GM19025 (cell line): Measurements from ENCODE around the gene ATG7.
"Not testable (repeated sequence)": the region's sequence is repeated elsewhere in the genome, so short reads cannot be mapped to it uniquely, and the experiment has no call there.

Experiments used
- ATAC-seq: cut with Tn5 transposase; IDR thresholded peaks from one replicate; pipeline ENCODE4 v1.9.1; 2021; ENCODE audit warnings: mild to moderate bottlenecking, low read depth, moderate library complexity; ENCODE audit not compliant: unreplicated experiment

The ATG7 gene

DNA sequence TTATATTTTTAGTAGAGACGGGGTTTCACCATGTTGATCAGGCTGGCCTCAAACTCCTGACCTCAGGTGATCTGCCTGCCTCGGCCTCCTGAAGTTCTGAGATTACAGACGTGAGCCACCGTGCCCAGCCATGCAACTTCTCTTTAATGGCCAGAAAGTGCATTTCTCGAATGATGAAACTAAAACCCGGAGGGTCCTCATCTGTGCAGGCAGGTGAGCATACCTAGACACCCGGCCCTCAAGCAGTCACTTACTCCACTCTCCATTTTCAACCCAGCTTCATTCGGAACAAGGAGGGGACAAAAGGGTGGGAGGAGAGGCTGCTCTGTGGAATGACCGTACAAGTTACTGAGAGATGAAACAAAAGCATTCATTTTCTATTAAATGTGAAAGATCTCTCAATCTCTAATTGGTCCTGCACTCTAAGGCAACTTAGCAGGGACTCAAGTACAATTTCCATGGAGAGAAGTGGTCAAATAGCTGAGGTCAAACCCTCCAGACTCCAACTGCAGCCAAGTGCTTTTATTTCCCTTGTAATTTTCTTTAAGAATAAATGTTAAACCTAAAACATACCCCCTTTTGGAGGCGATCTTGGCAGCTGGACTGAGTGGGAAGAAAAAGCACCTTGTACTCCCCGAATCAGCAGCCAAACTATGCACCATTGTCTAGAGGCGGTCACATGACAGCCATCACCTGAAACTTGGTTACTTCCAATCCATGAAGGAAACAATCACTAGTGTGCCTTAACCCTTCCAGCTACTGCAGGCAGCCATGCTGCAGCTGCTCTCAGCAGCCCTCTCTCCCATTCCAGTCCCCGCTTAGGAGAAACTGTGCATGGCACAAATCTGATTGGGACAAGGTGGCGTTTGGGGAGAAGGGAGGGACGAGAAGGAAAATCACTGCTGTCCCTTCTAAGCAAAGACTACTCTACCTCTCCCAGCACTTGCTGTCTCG is 309.3 kb downstream of the ATG7 start:
- no peak for ATAC-seq

DNA sequence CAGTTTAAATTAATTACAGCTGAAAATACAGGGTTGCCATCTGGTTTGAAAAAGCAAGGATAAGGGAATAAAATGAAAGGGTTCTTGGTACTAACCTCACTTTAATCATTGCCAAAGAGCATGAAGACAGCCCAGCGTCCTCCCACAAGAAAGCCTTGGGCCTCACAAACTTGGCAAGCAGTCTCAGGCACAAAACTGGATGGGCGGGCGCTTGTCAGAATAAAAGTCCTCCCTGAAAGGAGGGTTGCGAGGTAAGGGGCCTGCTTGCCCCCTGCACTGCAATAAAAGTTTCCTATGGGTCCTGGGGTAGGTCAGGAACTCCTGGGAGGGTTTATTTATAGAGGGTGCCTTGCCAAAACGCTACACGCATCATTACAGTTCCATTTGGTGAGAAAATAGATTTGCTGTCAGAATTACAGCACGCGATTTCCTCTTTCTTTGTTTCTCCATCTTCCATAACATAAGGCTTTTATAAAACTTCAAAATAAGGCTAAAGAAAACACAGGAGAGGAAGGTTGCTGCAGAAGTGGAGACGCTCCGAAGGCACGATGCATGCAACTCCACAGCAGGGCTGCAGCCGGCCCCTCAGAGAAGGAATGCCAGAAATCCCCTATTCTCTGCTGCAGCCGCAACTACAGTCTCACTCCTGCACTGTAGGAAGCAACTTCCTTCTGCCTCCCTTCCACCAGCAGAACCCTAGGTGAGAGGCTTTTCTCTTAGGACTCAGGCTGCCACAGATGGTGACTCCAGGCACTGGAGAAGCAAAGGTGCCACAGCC is 310.2 kb downstream of the ATG7 start:
- no peak for ATAC-seq

DNA sequence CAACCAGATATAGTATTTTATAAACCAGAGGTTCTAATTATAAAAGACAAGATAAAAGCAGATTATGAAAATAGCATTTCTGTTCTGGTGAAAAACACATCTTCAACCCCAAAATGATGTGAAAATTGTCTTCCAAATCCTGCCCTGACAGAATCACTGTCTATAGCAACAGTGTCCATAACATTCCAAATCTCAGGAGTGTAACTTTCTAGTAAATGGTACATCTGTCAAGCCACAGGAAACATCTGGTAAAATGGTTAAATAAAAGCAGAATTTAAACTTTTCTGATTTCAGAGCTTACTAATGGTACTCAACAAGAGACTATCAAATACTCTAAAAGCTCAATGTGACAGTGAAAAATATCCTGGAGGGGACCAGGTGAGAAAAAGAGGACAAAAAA is 311.0 kb downstream of the ATG7 start:
- ATAC-seq, result no peak

DNA sequence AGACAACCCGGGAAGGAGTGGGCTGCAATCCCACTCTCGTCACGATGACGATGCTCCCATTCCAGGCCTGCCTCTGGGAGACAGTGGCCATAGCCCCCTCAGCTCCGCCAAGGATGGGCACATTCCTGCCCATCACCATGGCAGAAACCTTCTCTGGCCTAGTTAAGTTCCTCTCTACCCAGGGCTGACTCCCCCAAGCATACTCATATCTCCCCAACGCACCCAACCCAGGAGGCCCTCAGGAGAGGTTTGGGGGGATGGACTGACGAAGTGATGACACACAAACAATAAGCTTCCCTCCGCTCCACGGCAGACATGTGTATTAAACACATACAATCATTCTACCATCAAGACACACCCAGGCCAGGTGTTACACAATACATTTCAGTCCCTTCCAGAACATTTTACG is 311.4 kb downstream of the ATG7 start:
- no peak for ATAC-seq

DNA sequence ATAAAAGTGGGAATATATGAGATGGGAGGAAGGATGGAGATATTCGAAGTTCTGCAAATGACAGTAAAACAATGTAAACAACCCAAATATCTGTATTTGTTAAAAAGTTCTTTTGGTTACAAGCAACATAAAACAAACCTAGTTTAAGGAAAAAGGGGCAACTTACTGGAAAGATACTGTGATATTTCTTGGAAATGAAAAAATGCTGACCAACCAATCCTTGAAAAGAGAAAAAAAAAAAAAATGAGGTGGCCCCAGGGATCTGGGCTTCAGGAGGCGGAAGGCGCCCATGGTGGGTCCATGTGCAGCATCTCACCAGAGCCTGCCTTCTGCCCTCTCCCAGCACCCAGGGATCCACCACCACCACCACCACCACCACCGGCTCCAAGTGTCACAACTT is 312.4 kb downstream of the ATG7 start:
- ATAC-seq, result no peak

DNA sequence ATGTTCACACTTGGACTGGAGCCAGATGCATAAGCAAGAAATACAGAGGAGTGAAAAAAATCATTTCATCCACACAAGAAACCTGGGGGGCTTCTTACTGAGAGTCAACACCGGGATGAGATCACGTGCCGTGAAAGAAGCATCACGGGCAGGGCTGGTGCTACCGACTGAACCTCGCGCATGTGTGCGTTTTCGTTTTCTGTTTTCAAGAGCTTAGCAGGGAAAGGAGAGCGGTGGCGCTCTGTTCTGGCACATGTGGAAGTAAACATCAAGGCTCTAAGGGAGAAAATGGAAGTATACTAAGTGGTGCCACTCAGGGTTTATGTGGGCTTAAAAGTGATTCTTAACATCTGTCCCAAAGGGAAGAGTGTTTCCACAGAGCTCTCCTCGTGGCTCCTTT is 315.6 kb downstream of the ATG7 start:
- ATAC-seq, result no peak

DNA sequence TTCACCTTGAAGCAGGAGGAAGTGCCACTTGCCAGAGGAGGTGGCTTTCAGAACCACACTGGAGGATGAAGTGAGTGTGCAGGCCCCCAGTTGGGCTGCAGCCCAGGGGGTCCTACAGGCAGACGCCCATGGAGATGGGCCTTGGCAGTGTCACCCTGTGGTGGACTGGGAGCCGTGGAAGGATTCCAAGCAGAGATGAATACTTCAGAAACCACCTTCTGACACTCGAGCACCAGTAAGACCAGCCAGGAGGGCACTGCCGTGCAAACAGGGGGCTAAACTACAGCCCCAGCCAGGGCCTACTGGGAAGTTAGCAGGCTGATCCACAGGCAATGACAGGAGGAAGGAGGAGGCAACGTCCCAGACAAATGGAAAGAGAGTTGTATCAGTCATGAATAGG is 316.1 kb downstream of the ATG7 start:
- ATAC-seq, result no peak

DNA sequence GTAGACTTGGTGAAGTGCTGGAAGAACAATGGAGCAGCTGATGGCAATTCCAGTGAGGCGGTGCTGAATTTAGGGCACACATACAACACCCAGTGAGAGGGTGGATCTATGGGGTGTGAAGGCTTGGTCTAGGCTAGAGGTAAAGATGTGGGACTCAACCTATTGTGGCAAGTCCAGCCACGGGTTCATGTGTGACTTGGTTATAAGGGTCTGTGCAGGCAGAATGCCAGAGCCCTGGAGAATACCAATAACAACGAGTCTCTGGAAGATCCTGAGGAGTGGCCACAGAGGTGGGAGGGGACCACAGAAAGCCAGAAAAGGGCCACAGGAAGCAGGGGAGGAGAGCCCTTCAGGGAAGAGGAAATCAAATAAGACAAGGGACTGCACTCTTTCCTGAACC is 316.6 kb downstream of the ATG7 start:
- ATAC-seq, result no peak

DNA sequence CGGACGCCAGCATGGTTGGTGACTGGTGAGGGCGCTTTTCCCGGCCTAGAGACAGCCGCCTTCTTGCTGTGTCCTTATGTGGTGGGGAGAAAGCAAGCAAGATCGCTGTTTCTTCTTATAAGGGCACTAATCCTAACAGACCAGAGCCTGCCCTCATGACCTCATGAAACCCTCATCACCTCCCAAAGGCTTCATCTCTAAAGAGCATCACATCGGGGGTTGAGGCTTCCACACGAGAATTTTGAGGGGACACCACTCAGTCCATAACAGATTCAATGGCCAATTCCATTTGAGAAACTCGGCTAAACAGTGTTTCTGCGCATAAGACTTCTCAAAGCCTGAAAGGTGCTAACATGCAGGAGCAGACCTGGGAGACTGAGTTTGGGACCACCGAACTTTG is 317.5 kb downstream of the ATG7 start:
- ATAC-seq, result no peak

DNA sequence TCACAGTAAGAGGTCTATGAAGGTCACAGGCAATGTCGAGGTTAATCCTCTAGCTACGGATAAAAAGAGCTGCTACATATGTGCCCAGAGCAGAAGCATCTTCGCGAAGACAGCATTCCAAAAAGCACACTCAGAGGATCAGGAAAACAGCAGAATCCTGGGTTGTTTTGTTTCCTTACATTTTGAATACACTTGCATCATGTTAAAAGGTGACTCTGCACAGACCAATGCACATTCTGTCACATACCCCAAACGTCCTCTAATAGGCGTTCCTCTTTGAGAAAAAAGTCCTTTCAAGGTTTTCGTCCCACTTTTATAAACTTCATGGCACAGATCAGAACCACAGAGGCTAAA is 318.8 kb downstream of the ATG7 start:
- ATAC-seq, result no peak

DNA sequence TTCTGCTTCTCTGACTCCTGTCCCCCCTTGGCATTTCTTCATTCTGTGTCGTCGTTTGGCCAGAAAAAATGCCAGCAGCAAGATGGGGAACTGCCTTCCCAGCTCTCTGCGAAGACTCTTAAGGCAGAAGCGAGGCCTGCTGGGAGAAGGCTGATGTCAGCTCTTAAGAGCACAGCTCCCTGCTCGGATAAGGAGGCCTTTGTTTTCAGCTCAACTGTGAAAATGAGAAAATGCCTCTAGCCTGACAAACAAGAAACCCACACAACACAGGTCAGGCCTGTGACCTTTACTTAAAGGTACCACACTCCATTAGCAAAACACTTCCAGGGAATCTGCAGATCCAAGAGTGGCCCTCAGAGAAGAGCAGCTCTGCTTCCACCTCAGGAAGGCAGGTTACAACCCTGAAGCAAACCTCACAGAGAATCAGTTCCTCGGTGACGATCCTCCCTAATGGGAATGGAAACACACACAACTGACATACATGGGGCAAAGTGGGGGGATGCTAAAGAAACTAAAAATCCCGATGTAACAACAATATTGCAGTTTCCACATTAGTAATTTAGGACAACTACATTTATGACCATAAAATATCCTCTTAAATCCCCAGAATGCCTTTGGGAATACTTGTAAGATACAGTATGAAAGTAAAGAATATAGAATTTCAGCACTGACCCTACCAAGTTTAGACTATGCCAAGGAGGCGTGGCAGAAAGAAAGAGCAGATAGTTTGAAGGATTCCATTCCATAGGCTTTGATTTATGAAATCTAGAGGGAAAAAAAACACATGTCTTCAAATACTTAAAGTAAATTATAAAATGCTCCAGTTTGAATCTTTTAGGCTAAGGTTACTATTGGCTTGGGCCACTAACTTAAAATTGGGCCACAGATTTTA is 319.4 kb downstream of the ATG7 start:
- no peak for ATAC-seq

DNA sequence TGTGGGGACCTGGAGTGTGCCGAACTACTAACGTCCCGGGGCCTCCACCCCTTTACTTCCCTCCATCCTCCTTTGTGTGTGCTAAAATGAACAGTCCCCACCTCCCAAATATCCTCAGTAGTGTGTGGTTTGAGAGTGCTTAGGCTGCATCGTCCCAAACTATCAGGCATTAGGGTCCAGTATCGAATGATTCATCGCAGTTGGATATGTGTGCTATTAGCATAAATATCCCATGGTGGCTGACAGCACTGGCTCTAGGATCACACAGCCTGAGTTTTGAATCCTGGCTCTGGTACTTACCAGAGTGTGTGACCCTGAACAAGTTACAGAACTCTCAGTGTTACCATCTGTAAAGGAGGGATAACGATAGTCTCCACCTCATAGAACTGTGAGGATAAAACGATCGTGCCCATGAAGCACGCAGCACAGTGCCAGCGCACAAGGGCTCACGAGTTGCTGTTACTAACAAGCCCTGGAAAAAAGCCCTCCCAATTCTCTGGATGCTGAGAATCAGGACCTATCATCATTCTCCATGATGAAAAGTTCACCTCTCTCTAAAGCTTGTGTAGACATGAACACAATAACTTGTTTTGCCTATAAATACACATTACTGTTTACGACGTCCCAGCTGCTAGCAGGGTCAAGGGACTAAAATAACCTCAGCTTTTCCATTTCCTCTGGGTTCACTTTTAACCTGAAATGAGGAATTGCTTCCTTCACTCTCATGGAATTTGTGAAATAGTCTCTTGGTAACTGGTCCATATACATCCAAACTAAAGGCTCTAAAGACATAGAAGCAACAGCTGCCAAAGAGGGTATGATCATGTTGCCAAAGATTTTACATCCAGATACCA is 320.5 kb downstream of the ATG7 start:
- no peak for ATAC-seq

DNA sequence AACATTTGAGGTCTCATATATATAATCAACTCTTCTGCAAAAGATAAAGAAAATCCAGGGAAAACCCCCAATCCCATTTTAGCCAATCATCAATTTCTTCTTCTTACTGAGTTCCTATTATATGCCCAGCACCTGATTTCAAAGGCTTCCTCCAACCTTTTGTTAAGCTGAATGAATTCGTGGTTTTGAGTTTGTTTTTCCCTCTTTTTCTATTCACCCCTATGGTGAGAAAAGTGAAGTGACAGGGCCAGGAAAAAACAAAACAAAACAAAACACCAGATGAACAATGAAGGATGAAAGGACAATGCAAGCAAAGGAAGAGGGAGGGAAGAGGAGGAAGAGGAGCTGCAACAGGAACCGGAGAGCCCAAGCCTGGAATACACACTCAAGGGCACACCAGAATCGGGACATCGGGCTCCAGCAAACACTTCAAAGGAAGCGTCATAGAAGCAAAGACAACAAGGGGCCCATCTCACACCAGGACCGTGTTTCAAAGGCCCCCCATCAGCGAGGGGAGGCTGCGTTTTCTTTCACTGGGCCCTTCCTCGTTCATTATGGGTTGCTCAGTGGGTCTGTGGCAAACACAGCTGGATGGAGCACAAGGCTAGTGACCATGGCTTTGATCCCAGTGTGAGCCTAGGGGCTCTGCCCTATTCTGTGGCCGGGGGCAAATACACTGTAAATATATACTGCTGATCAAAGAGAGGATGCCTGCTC is 321.3 kb downstream of the ATG7 start:
- ATAC-seq, result no peak

DNA sequence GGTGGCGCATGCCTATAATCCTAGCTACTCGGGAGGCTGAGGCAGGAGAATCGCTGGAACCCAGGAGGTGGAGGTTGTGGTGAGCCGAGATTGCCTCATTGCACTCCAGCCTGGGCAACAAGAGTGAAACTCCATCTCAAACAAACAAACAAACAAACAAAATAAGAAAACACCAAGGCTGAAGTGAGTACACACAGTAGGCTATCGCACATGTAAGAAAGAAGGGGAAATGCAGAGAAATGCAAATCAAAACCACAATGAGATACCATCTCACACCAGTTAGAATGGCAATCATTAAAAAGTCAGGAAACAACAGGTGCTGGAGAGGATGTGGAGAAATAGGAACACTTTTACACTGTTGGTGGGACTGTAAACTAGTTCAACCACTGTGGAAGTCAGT is 322.8 kb downstream of the ATG7 start:
- not testable (repeated sequence) for ATAC-seq

DNA sequence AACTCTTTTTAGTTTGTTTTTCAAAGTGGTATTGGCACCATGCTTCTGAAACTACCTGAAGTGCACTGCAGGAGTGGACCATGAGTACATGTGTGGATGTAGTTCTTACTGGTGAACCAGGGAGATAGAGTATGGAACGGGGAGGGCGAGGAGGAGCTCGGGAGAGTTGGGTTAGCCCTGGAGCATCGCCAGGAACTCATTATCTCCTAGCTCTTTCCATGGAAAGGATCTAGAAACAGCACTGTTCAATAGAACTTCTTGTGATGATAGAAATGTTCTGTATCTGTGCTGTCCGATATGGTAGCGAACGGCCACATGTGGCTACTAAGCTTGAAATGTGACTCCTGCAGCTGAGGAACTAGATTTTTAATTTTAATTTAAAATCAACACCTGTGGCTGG is 324.2 kb downstream of the ATG7 start:
- ATAC-seq, result no peak

DNA sequence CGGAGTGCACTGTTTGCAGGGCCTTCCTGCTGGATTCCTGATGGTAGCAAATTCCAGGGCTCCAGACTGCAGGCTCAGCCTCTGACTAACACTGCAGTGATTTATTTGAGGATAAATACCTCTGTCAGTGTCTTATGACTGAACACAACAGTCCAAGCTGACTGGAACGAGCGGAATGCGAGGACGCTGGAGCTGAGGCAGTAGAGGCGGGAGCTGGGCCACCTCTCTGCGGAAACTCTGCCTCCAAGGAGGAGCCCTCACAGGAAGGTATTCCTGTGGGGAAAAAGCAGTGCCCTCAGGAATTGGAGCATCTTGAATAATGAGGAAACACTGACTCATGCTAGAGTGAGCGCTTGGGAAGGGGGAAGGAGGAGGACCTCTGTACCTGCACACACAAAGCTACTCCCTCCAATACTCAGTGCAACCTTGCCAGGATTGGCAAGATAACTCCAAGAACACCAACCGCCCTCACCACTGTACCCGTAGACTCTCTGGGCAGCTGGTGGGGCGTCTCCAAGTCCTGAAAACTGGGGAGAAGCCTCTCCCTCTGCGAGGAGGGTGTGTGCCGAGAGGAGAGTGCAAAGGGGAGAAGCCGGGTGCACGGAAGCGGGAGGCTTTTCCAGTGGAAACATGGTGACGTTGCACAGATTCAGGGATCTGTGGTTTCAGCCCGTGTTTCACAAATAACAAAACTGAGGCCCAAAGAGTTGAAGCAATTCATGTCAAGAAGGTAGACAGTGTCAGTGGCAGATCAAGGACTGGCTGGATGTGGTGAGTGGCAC is 328.5 kb downstream of the ATG7 start:
- ATAC-seq, result no peak

DNA sequence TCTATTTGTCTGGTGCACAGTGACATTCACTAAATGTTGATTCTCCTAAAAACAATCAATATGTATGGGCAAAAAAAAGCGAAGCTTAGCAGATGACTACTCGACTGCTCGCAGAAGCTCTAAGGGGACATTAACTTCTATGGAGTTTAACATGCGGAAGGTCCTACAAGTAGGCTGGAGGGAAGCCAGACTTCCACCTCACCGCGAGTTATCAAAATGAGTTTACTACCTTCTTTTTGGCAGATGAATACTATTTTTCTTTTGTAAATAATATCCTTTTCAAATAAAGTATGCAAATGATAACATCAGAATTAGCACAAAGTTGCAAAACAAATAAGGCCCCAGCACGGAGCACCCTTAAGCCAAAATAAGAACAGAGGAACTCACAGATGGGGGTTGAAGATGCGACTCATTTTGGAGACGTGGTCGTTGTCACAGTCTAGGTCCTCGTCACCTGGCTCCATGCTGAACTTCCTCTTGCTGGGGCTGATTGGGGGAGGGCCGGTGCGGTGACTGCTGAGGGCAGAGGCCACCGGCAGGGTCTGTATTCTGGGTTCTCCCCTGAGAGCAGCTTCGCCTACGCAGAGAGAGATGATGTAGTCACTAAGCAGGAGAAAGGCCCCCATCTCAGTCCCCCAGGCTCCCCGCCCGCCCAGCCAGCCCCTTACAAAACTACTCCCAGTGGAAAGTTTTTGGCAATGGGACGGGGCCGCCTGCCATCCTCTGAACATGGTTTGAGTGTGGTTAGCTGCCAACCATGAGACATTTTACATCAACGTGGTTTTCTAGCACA is 329.4 kb downstream of the ATG7 start:
- ATAC-seq, result peak; percentile 85
